Stomach (tissue), 9 donors: Measurements from ENCODE around the gene RMDN3. TPM values are rescaled to one million over a fixed set of nuclear protein-coding genes. Genes with fewer than 3 reads are reported as not detected.

Experiments used
- DNase-seq, 2 donors: peaks; one replicate each; pipeline versions ENCODE4 v3.0.0 to v3.0.0-alpha.2; 2013 to 2019
- H3K27ac ChIP-seq, 5 donors: fragments of 200-600 bp in 4 of 5; sonication (generic) in 4 of 5; one replicate each; pipeline ENCODE4 v1.5.1; 2013 to 2019; ENCODE audit warnings: mild to moderate bottlenecking in 1 of 5, moderate library complexity in 1 of 5
- H3K27me3 ChIP-seq, 3 donors: fragments of 200-600 bp; sonication (generic); one replicate each; pipeline ENCODE4 v1.5.1; 2017 to 2019; ENCODE audit warnings: mixed run types in 1 of 3
- H3K36me3 ChIP-seq, 4 donors: fragments of 200-600 bp; sonication (generic); 1 replicate in 3 of 4; 2 replicates in 1 of 4; pipeline ENCODE4 v1.5.1; 2016 to 2019
- H3K4me1 ChIP-seq, 4 donors: fragments of 200-600 bp; sonication (generic); one replicate each; pipeline ENCODE4 v1.5.1; 2016 to 2019
- H3K4me3 ChIP-seq, 4 donors: fragments of 200-600 bp; sonication (generic) in 3 of 4; one replicate each; pipeline ENCODE4 v1.5.1; 2016 to 2019; ENCODE audit warnings: mild to moderate bottlenecking in 1 of 4
- H3K9me3 ChIP-seq, 4 donors: fragments of 200-600 bp; sonication (generic); one replicate each; pipeline ENCODE4 v1.5.1; 2016 to 2019
- EP300 ChIP-seq: sonication (generic); formaldehyde crosslinking; IDR thresholded peaks from one replicate; pipeline ENCODE4 v1.6.1; 2017; ENCODE audit warnings: antibody characterized with exemption
- POLR2A ChIP-seq, 4 donors: fragments of 450-650 bp; IDR thresholded peaks; one replicate each; pipeline ENCODE4 v1.6.1; 2016; ENCODE audit warnings: antibody characterized with exemption in 4 of 4, control low read depth in 2 of 4, mild to moderate bottlenecking in 1 of 4, moderate library complexity in 1 of 4
- POLR2AphosphoS5 ChIP-seq, 3 donors: sonication (generic); formaldehyde crosslinking; IDR thresholded peaks; one replicate each; pipeline ENCODE4 v1.6.1; 2016; ENCODE audit warnings: antibody characterized with exemption in 3 of 3
- WGBS, 5 donors: extraction: QIAGEN DNeasy Blood & Tissue Kit in 3 of 5; methylation state at CpG; one replicate each; pipeline versions ENCODE4 v1.1.5 to v1.1.7; 2013 to 2018; 5-methylcytosine and 5-hydroxymethylcytosine counted together
- intact Hi-C: fragments of 100-400 bp; cut with DNase I; formaldehyde crosslinking; loops from one replicate; pipeline ENCODE4 v1.15.1; 2023; ENCODE audit warnings: low total_unique reads
- polyA plus RNA-seq, 3 donors: library from polyadenylated mRNA; stranded (reverse); fragments of 200-250 nt; gene quantifications; one replicate each; pipeline ENCODE4 v1.2.3, GENCODE V29; 2013
- total RNA-seq, 5 donors: library from RNA; depleted of rRNA; stranded (reverse); fragments of >200 nt; gene quantifications; one replicate each; pipeline versions ENCODE4 v1.1.0 to v1.2.3, GENCODE V29; 2014 to 2016
- TF ChIP-seq, protein P1 (sequence below), 7 experiments: fragments of 450-650 bp in 4 of 7; fragments of 200-600 bp in 3 of 7; sonication (generic) in 3 of 7; IDR thresholded peaks; one replicate each; pipeline ENCODE4 v1.5.1; 2016 to 2019; ENCODE audit warnings: antibody characterized with exemption in 7 of 7, control low read depth in 2 of 7, mild to moderate bottlenecking in 1 of 7
- donor health status: healthy with polysubstance abuse.
- donor health status: Bipolar disorder and iron deficiency.
- donor health status: healthy.

RMDN3 gene
- total and polyA plus RNA-seq, 8 donors, result 12.6 to 63.8 (median 25.2) TPM; not detected in 1

DNA sequence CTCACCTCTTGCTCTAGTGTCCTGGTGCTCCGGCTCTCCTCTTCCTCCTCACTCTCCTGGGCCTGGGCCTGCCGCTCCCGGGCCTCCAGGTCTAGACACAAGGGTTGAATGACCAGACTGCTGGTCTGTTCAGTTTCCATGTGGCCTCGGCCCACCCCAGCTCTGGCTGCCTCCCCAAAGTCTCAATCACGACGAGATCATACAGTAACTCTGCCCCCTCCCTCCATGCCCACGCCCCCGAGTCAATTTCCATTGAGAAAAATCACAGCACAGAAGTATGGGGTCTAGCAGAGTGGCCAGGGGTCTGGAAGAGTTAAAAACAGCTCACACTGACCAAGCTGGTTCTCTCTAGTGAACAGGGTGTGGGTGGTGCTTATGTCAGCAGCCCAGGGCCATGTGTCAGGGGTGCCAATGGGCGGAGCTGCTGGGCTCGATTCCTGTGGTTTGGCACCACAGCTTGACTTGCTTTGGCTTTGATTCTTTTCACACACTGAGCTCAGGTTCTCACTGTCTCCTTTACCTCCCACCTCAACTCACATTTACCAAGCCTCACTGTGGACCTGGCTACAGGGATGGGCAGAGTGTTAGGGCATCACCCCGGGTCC lies 21.6 kb upstream of the RMDN3 start:
- peak in 2 of 3 donors; percentile 37 to 46 for TF ChIP-seq POLR2AphosphoS5 (IDR thresholded peaks at IDR 0.05)
- no peak for TF ChIP-seq POLR2A (IDR thresholded peaks at IDR 0.05)
- intact Hi-C loops, result no loop called here
- Histone ChIP-seq H3K4me3 (no peak overlapping the region), H3K27ac (peak overlapping the region; percentile 32 to 74 (median 54)), H3K9me3 (no peaks in the 10 kb centered on the region), H3K36me3 (peaks cover 67 to 85% (median 84%) of the 10 kb centered on the region in 4 donors), H3K4me1 (peaks cover 12 to 17% (median 14%) of the 10 kb centered on the region in 4 donors), H3K27me3 (no peaks in the 10 kb centered on the region)
- WGBS, 5 donors, result 40 to 63% (median 51%) methylated on average over 11 of the region's 11 CpGs
- DNase-seq, result peak; percentile 73 to 89

DNA sequence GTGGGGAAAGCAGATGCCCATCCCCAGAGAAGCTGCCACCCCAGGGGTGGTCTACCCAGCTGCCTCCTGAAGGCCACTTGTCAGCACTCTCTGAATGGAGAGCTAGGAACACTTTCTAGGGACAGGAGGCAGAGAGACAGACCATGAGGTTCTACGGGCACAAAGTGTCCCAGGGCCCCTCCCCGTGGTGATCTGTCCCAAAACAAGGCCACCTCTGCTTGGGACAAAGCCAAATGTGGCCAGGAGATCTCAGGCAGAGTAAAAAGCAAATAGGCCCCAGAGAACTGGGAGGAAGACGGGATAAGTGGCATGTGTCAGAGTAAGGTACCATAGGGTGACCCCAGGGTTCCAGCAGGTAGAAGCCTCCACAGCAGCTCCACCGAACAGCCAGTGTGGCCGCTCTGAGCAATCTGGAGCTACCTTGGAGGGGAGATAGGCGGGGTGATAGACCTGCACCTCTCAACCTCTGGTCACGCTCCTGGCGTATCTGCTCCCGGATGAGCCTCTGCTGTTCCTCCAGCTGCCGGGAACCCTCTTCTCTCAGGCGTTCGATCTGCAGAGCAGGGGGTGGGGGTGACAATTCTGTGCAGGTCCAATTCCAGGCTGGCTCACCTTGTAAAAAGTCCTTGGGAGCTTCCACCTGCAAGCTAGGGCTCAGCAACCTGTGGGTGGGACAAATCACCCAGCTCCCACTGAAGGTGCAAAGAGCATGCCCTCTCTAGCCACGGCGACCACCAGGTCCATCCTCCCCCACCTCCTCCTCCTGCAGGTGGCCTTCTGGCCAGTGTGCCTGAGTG lies 20.9 kb upstream of the RMDN3 start:
- intact Hi-C loops, result no loop called here
- no peak for DNase-seq
- Histone ChIP-seq H3K27ac (peak overlapping the region in 4 of 5 donors; percentile 30 to 74 (median 60)), H3K4me1 (peaks cover 13 to 17% (median 15%) of the 10 kb centered on the region in 4 donors), H3K4me3 (no peak overlapping the region), H3K36me3 (peaks cover 67 to 92% (median 91%) of the 10 kb centered on the region in 4 donors), H3K27me3 (no peaks in the 10 kb centered on the region), H3K9me3 (no peaks in the 10 kb centered on the region)
- WGBS, 5 donors, result 67 to 90% (median 80%) methylated on average over 8 to 14 of the region's 14 CpGs
- TF ChIP-seq, protein P1, sequence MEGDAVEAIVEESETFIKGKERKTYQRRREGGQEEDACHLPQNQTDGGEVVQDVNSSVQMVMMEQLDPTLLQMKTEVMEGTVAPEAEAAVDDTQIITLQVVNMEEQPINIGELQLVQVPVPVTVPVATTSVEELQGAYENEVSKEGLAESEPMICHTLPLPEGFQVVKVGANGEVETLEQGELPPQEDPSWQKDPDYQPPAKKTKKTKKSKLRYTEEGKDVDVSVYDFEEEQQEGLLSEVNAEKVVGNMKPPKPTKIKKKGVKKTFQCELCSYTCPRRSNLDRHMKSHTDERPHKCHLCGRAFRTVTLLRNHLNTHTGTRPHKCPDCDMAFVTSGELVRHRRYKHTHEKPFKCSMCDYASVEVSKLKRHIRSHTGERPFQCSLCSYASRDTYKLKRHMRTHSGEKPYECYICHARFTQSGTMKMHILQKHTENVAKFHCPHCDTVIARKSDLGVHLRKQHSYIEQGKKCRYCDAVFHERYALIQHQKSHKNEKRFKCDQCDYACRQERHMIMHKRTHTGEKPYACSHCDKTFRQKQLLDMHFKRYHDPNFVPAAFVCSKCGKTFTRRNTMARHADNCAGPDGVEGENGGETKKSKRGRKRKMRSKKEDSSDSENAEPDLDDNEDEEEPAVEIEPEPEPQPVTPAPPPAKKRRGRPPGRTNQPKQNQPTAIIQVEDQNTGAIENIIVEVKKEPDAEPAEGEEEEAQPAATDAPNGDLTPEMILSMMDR (IDR thresholded peaks at IDR 0.05), result no peak
- TF ChIP-seq POLR2AphosphoS5 (IDR thresholded peaks at IDR 0.05) (no peak), POLR2A (IDR thresholded peaks at IDR 0.05) (no peak), EP300 (no peak)

DNA sequence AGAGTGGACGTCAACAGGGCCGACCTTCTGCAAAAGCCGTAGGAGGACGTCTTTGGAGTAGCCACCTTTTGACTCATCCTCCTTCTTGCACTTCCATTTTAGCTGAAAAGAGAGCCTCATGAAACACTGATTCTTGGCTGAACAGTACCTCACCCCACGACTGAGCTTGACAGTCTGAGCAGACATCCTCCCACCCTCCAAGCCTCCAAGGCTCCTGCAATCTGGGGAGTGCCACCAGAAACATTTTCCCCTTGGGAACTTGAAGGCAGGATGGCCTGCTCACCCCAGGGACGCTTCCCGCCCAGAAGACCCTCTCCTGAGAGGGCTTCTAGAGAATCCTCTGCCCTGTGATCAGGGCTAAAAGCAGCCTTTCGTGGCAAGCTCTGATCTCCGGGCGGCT lies 20.0 kb upstream of the RMDN3 start:
- Histone ChIP-seq H3K9me3 (no peaks in the 10 kb centered on the region), H3K4me1 (peaks cover 16 to 24% (median 24%) of the 10 kb centered on the region in 4 donors), H3K36me3 (peaks cover 67 to 99% (median 96%) of the 10 kb centered on the region in 4 donors), H3K27ac (no peak overlapping the region), H3K4me3 (no peak overlapping the region), H3K27me3 (no peaks in the 10 kb centered on the region)
- no peak for TF ChIP-seq POLR2AphosphoS5 (IDR thresholded peaks at IDR 0.05)
- TF ChIP-seq EP300, result no peak
- TF ChIP-seq, protein P1 (IDR thresholded peaks at IDR 0.05), result no peak
- DNase-seq, result no peak
- 91 to 96% (median 94%) methylated on average over 10 of the region's 10 CpGs for WGBS, 5 donors
- intact Hi-C loops, result no loop called here

DNA sequence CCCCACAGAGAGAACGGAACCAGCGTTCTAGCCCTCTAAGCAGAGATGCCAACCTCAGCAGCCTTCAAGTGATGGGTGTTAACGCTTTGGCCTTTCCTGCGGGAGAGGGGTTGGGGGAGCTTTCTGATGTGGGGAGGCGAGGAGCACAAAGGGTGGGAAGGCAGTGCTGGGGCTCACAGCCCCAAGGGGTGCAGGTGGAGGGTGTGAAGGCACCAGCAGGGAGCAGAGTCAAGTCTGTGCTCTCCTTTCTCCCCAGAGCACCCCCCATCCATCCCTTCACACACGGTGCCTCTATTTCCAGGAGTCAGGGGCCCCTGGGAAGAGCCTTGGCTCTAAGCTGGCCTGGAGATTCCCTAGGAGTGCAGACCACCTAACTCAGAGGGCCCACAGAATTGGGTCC lies 18.8 kb upstream of the RMDN3 start:
- peaks cover 57 to 88% (median 85%) of the 10 kb centered on the region in 4 donors for H3K36me3 ChIP-seq
- WGBS, 5 donors, result 89 to 96% (median 95%) methylated on average over 6 of the region's 6 CpGs
- H3K4me1 ChIP-seq, result peaks cover 27 to 35% (median 35%) of the 10 kb centered on the region in 4 donors
- intact Hi-C loops, result no loop called here
- TF ChIP-seq, protein P1 (IDR thresholded peaks at IDR 0.05), result no peak
- TF ChIP-seq EP300 (no peak), POLR2A (IDR thresholded peaks at IDR 0.05) (no peak), POLR2AphosphoS5 (IDR thresholded peaks at IDR 0.05) (no peak)
- no peak overlapping the region for H3K27ac ChIP-seq
- no peaks in the 10 kb centered on the region for H3K27me3 ChIP-seq
- no peak for DNase-seq
- no peak overlapping the region for H3K4me3 ChIP-seq
- H3K9me3 ChIP-seq, result no peaks in the 10 kb centered on the region
